GM19455 (cell line): ENCODE measurements around the gene NPLOC4.

ENCODE experiments used
- ATAC-seq: cut with Tn5 transposase; IDR thresholded peaks from one replicate; pipeline ENCODE4 v1.9.1; 2021; ENCODE audit not compliant: unreplicated experiment

NPLOC4 gene

DNA sequence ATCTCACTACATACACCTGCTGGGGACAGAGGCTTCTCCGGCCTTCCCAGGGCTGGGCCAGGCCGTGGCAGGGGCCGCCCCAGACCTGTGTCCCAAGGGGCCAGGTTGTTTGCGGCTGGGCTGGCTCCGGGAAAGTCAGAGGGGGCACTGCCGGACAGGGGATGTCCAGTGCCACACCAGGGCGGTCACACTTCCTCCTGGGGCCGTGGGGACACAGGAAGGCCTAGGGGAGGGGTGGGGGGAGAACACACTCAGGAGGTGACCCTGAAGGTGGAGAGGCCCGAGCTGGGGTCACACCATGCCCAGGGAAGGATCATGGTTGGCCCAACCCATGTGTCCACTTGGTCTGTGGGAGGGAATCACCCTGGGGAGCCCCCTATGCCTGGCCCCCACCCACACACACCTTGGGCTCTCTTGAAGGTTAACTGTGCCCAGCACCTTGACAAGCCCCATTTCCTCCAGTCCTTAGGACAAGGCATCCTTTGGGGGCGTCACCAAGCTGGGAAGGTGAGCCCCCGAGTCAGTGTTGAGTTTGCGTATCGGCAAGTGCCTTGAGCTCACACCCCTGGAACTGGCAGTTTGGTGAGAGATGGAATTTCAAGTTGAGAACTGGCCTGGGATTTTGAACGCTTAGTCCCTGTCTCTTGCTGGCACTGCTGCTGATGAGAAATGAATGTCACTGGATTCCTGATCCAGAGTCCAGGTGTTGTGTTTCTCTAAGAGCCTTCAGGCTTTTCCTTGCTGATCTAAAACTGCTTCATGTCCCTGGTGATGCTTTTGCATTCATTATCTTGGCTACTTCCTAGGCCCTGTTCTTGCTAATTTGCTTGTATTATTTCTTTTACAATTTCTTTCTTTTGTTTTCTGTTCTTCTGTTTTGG lies 116.7 kb downstream of the NPLOC4 start:
- no peak for ATAC-seq

DNA sequence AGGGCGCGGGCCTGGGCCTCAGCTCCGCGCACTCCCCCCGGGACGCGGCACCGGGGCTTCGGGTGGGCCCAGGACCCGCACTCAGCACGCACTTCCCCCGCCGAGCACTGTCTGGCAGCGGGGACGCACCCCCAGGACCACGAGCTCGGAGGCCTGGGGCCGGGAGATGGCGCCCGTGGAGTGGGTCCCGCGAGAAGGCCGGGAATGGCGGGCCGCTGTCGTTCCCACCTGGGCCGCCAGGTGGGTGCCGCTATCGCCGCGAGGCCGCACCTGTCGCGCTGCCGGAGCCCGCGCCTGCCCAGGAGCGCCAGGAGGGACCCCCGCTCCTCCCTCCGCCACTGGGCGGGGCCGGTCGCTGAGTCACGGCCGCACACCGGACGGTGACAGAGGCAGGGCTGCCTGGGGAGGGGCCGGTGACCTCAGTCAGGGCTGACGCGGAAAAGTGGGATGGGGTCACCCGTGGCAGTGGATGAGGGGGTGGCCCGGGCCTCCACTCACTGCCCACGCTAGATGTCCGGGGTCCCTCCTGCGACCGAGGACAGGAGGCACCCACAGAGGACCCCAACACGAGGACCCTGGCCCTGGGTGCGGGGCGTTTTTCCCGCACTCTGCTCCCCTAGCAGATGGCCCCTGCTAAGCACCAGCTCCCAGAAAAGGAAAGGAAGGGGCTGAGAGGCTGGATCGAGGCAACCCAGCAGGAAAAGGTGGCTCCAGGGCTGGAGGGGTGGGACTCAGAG lies 117.5 kb downstream of the NPLOC4 start:
- no peak for ATAC-seq

DNA sequence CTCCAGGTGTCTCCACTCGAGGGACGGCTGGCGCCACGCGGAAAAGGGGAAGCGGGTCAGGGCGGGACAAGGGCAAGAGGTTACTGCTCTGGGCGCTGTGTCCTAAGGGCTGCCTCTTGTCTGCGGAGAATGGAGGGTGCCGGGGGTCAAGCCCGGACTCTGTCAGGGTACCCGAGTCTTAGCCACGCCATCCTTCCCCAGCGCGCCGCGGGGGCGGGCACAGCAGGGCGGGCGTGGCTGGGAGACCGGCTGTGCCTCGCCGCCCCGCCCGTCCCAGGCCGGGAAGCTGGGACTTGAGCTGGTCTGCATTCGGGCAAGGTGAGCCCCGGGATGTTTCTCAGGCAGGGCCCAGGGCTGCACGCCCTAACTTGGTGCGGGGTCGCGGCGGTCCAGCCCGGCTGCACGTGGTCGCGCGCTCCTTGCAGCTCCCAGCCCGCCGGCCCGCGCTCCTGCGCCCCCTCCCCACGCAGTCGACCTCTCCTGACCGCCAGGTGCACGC lies 118.1 kb downstream of the NPLOC4 start:
- ATAC-seq = no peak

DNA sequence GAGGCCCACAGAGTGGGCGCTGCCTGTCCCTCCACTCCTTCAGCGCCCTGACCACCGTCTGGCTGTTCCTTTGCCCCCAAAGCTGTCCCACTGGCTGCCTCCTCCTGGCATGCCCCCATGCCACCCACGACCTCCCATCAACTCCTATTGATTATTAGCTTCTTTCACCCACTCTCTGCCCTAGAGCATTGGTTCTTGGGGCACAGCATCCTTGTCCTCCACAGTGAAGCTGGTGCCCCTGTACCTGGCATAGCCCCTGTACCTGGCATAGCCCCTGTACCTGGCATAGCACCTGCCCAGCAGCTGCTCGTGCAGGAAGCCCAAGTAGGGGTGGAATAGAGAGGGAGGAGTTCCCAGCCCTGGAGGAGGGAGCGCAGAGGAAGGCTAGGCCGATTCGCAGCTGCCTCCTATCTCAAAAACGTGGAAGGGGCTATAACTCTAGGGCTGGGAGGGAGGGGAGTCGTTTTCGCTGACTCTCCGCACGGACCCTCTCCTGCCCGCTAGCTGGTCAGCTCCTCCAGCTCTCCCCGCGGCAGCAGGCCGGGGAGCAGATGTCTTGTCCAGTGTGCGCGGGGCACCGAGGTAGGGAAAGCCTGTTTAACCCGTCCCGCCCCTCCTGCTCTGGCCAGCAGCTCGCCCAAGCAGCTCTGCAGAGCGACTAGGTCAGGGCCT lies 118.7 kb downstream of the NPLOC4 start:
- no peak for ATAC-seq

- ATAC-seq = peak; percentile 35
Measured at GRCh38 chr17:81517339-81518112, 119.4 kb downstream of the NPLOC4 start.

GRCh38 chr17:81517009-81517338 lies 119.9 kb downstream of the NPLOC4 start:
- ATAC-seq = no peak

GRCh38 chr17:81516439-81516838 lies 120.5 kb downstream of the NPLOC4 start:
- no peak for ATAC-seq

DNA sequence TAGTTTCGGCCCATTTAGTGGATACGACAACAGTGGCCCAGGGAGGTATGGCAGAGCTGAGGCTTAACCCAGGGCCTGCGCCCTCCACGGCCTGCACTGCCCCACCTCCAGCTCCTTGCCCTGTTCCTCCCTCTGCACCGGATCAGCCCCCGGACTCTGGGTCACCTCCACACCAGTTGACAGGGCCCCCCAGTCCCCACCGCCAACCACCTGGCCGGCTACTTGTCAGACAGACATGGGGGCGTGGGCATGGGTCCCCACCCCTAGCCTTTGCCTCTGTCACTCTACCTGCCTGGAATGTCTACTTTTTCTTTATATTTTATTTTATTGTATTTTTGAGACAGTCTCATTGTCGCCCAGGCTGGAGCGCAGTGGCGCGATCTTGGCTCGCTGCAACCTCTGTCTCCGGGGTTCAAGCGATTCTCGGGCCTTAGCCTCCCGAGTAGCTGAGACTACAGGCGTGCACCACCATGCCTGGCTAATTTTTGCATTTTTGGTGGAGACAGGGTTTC lies 121.3 kb downstream of the NPLOC4 start:
- no peak for ATAC-seq

GRCh38 chr17:81514739-81515529 lies 122.0 kb downstream of the NPLOC4 start:
- ATAC-seq = no peak

DNA sequence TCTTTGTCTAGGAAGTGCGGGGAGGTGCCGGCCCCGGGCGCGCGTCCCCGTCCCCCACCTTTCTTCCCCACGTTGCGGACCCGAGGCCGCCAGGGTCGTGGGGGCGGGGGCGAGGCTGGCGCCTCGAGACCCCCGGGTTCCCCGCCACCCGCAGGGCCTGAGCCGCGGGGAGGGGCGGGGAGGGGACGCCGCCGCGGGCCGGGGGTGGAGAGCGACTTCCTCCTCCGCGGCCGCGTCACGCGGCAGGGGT lies 122.5 kb downstream of the NPLOC4 start:
- ATAC-seq = no peak

DNA sequence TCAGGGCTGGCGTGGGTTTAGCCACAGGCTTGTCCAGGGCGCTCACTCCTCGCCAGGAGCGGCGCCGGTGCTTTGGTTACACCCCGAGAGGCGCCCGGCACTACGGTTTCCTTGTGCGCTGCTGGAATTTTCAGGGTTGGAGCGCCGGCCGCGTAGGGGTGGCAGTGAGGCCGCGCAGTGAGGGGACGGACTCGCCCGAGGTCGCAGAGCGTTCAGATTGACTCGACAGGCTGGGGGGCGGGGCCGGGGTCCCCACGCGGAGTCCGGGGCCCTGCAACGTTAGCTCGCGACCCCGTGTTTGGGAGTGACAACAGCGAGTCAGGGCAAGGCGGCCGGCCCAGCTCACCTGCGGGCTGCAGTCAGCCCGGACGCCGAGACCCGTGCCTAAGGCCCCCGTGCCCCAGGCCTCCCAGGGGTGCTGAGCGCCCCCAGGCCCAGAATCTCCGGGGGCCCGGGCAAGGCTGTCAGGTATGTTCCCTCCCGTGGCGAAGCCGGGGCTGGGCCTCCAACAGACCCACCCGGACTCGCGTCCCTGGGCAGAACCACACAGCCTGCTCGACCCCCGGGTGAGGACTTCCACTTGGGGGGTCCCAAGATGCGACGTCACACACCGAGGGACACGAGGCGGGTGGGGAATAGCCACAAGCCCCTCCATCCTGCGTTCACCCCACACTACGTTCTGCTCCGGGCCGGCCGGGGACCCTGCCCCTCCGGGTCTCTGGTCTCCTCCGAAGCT lies 123.0 kb downstream of the NPLOC4 start:
- no peak for ATAC-seq

DNA sequence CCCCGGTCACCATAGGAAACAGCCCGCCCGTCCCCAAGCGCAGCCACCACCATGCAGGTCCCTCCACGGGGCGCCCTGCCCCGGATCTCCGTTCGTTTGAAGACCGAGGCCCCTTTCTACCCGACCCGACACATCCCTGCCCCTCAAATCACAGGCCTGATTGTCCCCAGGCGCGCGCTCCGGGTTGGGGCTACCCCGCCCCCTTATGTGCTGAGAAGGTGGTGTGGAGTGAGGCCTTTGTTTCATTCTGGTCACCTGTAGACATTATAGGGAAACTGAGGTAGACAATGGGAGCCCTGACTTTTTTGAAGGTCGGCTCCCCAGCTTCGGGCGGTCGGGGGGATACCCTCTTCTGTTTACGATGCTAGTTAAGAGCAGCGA lies 123.5 kb downstream of the NPLOC4 start:
- no peak for ATAC-seq

DNA sequence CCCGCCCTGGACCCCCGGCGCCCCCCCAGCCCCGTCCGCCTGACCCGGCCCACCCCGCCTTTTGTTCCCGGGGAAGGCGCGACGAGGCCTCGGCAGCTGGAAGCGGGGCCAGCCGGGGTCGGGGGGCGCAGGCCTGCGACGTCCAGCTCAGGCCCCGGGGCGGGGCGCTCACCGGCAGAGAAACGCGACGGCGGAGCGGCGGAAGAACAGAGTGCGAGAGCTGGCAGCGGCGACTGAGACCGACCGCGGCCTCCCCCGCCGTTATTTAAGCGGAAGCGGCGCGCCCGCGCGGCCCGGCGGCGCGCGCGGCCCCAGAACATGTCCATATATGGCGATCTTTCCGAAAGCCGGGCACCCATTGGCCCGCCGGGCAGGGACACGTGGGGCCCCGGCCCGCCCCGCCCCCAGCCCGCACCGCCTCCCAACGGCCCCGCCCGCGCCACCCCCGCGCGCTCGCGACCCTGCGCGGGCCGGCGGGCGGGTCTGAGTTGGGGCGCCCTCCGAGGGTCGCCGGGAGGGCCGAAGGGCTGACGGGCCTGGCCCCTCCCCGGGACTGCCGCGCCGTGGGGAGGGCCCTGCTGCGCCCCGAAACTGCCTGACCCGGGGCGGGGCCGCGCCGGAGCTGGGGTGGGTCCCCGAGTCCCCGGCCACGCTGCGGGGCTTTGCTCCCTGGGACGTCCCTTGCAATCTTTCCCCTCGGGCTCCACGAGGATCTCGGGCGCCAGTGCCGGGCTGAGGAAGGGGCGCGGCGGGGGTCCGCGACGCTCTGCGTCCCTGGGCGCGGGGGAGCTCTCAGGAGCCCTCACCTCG lies 124.1 kb downstream of the NPLOC4 start, which contains the start of gene ACTG1:
ACTG1 (minus strand) TSS at position 238 of the 810 bp plus-strand sequence. CDS start 445 bp downstream, outside the sequence.
- no peak for ATAC-seq

DNA sequence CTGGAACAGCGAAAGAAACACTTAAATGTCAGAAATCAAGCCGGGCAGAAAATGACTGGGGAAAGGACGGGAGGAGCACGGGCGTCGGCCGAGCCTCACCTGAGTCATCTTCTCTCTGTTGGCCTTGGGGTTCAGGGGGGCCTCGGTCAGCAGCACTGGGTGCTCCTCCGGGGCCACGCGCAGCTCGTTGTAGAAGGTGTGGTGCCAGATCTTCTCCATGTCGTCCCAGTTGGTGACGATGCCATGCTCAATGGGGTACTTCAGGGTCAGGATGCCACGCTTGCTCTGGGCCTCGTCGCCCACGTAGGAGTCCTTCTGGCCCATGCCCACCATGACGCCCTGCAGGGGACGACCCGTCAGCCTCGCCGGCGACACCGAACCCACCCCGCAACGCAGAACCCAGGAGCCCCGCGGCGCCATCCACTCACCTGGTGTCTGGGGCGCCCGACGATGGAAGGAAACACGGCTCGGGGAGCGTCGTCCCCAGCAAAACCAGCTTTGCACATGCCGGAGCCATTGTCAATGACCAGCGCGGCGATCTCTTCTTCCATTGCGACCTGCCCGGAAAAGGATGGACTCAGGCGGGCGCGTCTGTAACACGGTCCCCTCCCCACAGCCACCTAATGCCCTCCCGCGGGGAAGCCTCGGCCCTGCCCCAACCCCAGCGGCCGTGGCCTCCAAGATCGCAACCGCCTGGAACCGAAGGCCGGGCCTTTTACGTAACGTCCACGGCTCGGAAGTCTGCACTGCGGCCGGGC lies 124.9 kb downstream of the NPLOC4 start:
- no peak for ATAC-seq

DNA sequence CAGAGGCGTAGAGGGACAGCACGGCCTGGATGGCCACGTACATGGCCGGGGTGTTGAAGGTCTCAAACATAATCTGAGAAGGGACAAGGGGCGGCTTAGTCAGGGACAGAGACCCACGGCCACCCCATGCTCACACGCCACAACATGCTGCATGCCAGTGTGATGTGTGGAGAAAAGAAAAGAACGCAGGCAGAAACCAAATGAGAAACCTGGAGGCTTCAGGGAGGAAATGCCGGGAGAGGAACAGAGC lies 125.4 kb downstream of the NPLOC4 start:
- ATAC-seq = no peak

DNA sequence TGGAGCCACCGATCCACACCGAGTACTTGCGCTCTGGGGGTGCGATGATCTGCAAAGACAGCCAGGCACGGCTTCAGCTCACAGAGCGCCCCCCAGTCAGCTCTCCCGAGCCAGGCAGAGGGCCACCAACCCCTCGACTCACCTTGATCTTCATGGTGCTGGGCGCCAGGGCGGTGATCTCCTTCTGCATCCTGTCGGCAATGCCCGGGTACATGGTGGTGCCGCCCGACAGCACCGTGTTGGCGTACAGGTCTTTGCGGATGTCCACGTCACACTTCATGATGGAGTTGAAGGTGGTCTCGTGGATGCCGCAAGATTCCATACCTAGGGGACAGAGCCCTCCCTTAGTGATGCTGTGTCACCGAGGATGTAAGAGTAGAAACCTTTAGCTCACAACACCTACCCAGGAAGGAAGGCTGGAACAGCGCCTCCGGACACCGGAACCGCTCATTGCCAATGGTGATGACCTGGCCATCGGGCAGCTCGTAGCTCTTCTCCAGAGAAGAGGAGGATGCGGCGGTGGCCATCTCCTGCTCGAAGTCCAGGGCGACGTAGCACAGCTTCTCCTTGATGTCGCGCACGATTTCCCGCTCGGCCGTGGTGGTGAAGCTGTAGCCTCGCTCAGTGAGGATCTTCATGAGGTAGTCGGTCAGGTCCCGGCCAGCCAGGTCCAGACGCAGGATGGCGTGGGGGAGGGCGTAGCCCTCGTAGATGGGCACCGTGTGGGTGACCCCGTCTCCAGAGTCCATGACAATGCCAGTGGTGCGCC lies 125.9 kb downstream of the NPLOC4 start:
- no peak for ATAC-seq

DNA sequence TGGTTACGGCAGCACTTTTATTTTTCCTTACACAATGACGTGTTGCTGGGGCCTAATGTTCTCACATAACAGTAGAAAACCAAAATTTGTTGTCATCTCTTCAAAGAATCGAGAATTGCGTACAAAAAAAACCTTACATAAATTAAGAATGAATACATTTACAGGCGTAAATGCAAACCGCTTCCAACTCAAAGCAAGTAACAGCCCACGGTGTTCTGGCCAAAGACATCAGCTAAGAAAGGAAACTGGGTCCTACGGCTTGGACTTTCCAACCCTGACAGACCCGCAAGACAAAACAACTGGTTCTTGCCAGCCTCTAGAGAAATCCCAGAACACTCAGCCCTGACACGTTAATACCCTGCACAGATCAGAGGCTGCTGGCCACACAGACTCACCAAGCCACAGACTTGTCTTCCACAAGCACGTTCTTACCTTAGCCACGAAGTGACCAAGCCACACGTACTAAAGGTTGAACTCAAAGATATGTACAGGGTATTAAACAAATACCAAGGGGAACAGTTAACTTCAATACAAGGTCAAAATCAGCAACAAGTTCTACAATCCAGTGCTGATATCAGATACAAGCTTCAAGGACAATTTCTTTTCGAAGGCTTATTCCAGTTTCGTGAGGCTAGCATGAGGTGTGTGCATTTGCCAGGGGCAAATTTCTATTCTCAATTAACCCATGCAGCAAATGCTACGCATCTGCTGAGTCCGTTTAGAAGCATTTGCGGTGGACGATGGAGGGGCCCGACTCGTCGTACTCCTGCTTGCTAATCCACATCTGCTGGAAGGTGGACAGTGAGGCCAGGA lies 126.7 kb downstream of the NPLOC4 start:
- ATAC-seq = no peak
